ENCODE measurements around the gene CPB2. TPM values are rescaled to one million over a fixed set of nuclear protein-coding genes. Genes with fewer than 3 reads are reported as not detected.

CPB2 gene, protein sequence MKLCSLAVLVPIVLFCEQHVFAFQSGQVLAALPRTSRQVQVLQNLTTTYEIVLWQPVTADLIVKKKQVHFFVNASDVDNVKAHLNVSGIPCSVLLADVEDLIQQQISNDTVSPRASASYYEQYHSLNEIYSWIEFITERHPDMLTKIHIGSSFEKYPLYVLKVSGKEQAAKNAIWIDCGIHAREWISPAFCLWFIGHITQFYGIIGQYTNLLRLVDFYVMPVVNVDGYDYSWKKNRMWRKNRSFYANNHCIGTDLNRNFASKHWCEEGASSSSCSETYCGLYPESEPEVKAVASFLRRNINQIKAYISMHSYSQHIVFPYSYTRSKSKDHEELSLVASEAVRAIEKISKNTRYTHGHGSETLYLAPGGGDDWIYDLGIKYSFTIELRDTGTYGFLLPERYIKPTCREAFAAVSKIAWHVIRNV
- total RNA-seq, result not detected in 2 replicates

GRCh38 chr13:46104868-46105267 lies at the start of gene CPB2:
TSS of gene CPB2 (minus strand) at chr13:46105033. CDS start at chr13:46105009, 24 bp downstream.
- peaks cover 10% of the 10 kb centered on the region for H3K27me3 Mint-ChIP-seq
- no peak for ATAC-seq (ENCODE audit: low read depth)
- intact Hi-C loops (cut with micrococcal nuclease), result no loop called here
- no peak for DNase-seq
- no peak within 1 kb of the TSS for H3K4me3 Mint-ChIP-seq
- CTCF ChIA-PET, result no interaction called here
- no peak for TF ChIP-seq CTCF (IDR thresholded peaks at IDR 0.05)
- H3K27ac Mint-ChIP-seq, result no peak within 1 kb of the TSS
- peaks cover 10% of the 10 kb centered on the region for H3K4me1 Mint-ChIP-seq
- no peaks in the 10 kb centered on the region for H3K9me3 Mint-ChIP-seq
- H3K36me3 Mint-ChIP-seq (ENCODE audit: low read depth), result no peaks in the 10 kb centered on the region
- POLR2A ChIA-PET, result no interaction called here

DNA sequence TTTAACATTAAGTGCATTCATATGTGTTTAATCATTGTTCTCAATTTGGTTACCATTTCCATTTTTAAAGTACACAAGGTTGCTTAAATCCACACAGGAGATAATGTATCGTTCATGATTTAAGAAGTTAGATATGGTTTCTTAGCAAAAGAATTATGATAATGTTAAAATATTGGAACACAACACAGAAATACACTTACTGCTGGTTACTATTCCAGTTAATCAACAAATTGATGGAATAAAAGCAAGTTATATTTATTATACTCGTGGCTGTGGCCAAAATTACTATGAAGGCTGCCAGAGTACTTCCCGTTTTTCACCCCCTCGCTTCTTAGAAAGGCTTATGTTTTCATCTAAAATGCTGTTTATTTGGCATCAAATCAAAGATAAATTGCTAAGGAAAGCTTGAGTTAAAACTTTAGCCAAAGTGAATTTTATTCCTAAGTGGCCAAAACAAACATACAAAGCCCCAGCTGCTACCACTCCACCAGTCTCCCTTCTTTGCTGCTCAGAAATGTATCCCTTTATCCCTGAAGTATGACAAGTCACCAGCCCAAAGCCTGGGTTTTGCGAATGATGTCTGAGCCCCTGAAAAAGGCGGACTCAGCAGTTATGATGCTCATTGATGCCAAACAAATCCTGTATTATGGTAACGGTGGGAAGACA lies 49.4 kb upstream of the CPB2 start:
- Mint-ChIP-seq H3K9me3 (no peaks in the 10 kb centered on the region), H3K36me3 (ENCODE audit: low read depth) (peaks cover 91% of the 10 kb centered on the region), H3K4me1 (peaks cover 10% of the 10 kb centered on the region), H3K4me3 (no peak overlapping the region), H3K27me3 (no peaks in the 10 kb centered on the region), H3K27ac (peak overlapping the region; percentile 20)
- CTCF ChIA-PET, result no interaction called here
- DNase-seq, result no peak
- TF ChIP-seq CTCF (IDR thresholded peaks at IDR 0.05), result no peak
- intact Hi-C loops (cut with micrococcal nuclease), result loop anchor here (2.0 kb wide), 1 partner anchor 15 kb away; no protein-coding TSS in a partner anchor
- no peak for ATAC-seq (ENCODE audit: low read depth)
- POLR2A ChIA-PET, result interaction anchor here (1.2 kb wide), 1 partner anchor 18 kb away, joined by 3 read pairs; no protein-coding TSS in a partner anchor

GRCh38 chr13:46152627-46153328 lies 47.9 kb upstream of the CPB2 start:
- Mint-ChIP-seq H3K27me3 (no peaks in the 10 kb centered on the region), H3K4me3 (no peak overlapping the region), H3K4me1 (peaks cover 4% of the 10 kb centered on the region), H3K9me3 (no peaks in the 10 kb centered on the region), H3K36me3 (ENCODE audit: low read depth) (peaks cover 88% of the 10 kb centered on the region), H3K27ac (peak overlapping the region; percentile 56)
- ChIA-PET POLR2A (no interaction called here), CTCF (no interaction called here)
- DNase-seq, result no peak
- TF ChIP-seq CTCF (IDR thresholded peaks at IDR 0.05), result no peak
- intact Hi-C loops (cut with micrococcal nuclease), result no loop called here
- no peak for ATAC-seq (ENCODE audit: low read depth)

DNA sequence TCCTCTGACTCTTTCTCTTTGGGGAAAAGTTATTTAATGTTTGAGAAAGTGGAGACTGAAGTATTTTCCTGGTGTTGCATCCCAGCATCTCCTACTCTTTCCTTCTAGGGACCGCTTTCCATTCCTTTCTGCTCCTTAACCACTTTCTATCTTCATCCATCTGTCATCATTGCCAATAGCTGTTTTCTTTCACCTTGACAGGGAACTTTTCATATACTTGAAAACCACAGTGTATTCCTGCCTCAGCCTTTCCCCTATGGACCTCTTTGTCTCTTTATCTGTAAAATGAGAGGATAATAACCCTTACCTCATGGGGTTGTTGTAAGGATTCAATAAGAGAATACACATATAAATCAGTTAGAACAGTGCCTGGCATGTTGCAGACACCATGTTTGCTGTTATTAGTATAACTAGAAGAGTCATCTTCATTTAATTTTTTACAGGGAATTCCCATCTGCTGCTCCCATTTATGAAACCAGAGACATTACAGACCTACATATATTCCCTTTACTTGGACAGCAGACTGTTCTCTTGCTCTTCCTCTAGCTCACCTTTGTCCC lies 45.4 kb upstream of the CPB2 start:
- POLR2A ChIA-PET, result interaction anchor here (1.8 kb wide), 1 partner anchor 9 kb away, joined by 6 read pairs; no protein-coding TSS in a partner anchor
- ATAC-seq (ENCODE audit: low read depth) (no peak), DNase-seq (no peak)
- intact Hi-C loops (cut with micrococcal nuclease), result no loop called here
- Mint-ChIP-seq H3K27ac (peak overlapping the region; percentile 13), H3K4me3 (no peak overlapping the region), H3K9me3 (no peaks in the 10 kb centered on the region), H3K27me3 (no peaks in the 10 kb centered on the region), H3K36me3 (ENCODE audit: low read depth) (peaks cover 90% of the 10 kb centered on the region), H3K4me1 (peaks cover 4% of the 10 kb centered on the region)
- TF ChIP-seq CTCF (IDR thresholded peaks at IDR 0.05), result no peak
- CTCF ChIA-PET, result interaction anchor here (2.8 kb wide), 1 partner anchor 10 kb away, joined by 15 read pairs; no protein-coding TSS in a partner anchor
